ENCODE data around the gene CCL17. TPM values are rescaled to one million over a fixed set of nuclear protein-coding genes. Genes with fewer than 3 reads are reported as not detected.

Gene CCL17
- total and polyA plus RNA-seq, 4 donors: not detected

DNA sequence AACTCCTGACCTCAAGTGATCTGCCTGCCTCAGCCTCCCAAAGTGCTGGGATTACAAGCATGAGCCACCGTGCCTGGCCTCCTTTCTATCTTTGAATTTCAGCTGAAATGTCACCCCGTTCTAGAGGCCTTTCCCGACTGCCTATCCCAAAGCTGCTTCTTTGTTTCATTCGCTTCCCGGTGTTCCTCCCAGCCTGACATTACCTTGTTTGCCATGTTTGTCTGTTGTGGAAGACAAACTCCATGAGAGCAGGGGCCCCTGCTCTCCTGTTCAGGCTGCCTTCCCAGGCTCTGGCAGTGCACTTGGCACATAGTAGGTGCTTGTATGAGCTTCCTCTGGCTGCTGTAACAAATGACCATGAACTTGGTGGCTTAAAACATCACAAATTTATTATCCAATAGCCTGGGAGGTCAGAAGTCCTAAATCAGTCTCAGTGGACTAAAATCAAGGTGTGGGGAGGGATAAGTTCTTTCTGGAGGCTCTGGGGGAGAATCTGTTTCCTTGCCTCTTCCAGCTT is 48.6 kb upstream of the CCL17 start (continued):
- no peak for TF ChIP-seq EGR1 (IDR thresholded peaks at IDR 0.05; ENCODE audit: low read depth in 2 of 2)
- no peak for TF ChIP-seq FOXA1 (IDR thresholded peaks at IDR 0.05)
- TF ChIP-seq SP1 (IDR thresholded peaks at IDR 0.05): no peak
- no peak for TF ChIP-seq ATF3 (IDR thresholded peaks at IDR 0.05)
- no peak for TF ChIP-seq YY1 (IDR thresholded peaks at IDR 0.05)
- TF ChIP-seq MAX (IDR thresholded peaks at IDR 0.05): no peak
- TF ChIP-seq HNF4G (IDR thresholded peaks at IDR 0.05): no peak
- no peak for TF ChIP-seq RXRA (IDR thresholded peaks at IDR 0.05)

DNA sequence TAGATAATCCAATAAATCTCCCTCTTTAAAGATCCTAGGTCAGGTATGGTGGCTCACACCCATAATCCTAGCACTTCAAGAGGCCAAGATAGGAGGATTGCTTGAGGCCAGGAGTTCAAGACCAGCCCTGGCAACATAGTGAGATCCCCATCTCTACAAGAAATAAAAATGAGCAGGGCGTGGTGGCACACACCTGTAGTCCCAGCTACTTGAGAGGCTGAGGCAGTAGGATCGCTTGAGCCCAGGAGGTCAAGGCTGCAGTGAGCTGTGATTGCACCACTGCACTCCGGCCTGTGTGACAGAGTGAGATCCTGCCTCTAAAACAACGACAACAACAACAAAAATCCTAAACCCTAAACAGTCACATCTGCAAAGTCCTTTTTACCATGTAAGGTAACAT is 48.0 kb upstream of the CCL17 start:
- 95% methylated on average over 4 of the region's 4 CpGs for WGBS
- H3K4me3 ChIP-seq (ENCODE audit: low read depth in 1 of 3, low read length in 3 of 3): no peak overlapping the region
- TF ChIP-seq, protein P1, sequence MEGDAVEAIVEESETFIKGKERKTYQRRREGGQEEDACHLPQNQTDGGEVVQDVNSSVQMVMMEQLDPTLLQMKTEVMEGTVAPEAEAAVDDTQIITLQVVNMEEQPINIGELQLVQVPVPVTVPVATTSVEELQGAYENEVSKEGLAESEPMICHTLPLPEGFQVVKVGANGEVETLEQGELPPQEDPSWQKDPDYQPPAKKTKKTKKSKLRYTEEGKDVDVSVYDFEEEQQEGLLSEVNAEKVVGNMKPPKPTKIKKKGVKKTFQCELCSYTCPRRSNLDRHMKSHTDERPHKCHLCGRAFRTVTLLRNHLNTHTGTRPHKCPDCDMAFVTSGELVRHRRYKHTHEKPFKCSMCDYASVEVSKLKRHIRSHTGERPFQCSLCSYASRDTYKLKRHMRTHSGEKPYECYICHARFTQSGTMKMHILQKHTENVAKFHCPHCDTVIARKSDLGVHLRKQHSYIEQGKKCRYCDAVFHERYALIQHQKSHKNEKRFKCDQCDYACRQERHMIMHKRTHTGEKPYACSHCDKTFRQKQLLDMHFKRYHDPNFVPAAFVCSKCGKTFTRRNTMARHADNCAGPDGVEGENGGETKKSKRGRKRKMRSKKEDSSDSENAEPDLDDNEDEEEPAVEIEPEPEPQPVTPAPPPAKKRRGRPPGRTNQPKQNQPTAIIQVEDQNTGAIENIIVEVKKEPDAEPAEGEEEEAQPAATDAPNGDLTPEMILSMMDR (IDR thresholded peaks at IDR 0.05; ENCODE audit: low read depth, low read length, missing input control): no peak
- TF ChIP-seq HNF4G (IDR thresholded peaks at IDR 0.05) (no peak), HNF4A (conservative IDR thresholded peaks at IDR 0.05) (no peak), SP1 (IDR thresholded peaks at IDR 0.05) (no peak), YY1 (IDR thresholded peaks at IDR 0.05) (no peak), GABPA (IDR thresholded peaks at IDR 0.05 in 1 of 2, conservative IDR thresholded peaks at IDR 0.05 in 1 of 2) (no peak), JUND (IDR thresholded peaks at IDR 0.05) (no peak), TAF1 (conservative IDR thresholded peaks at IDR 0.05) (no peak)
- TF ChIP-seq, protein P2, sequence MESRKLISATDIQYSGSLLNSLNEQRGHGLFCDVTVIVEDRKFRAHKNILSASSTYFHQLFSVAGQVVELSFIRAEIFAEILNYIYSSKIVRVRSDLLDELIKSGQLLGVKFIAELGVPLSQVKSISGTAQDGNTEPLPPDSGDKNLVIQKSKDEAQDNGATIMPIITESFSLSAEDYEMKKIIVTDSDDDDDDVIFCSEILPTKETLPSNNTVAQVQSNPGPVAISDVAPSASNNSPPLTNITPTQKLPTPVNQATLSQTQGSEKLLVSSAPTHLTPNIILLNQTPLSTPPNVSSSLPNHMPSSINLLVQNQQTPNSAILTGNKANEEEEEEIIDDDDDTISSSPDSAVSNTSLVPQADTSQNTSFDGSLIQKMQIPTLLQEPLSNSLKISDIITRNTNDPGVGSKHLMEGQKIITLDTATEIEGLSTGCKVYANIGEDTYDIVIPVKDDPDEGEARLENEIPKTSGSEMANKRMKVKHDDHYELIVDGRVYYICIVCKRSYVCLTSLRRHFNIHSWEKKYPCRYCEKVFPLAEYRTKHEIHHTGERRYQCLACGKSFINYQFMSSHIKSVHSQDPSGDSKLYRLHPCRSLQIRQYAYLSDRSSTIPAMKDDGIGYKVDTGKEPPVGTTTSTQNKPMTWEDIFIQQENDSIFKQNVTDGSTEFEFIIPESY (IDR thresholded peaks at IDR 0.05): no peak
- no peak for DNase-seq (ENCODE audit: low spot score)
- H3K27me3 ChIP-seq (ENCODE audit: control insufficient read depth in 4 of 4, insufficient read depth in 4 of 4, low read length in 3 of 4): no peaks in the 10 kb centered on the region
- H3K27ac ChIP-seq (ENCODE audit: low read depth in 1 of 2, low read length in 2 of 2): no peak overlapping the region
- peaks cover 0 to 5% (median 4%) of the 10 kb centered on the region in 4 donors for H3K4me1 ChIP-seq (ENCODE audit: control insufficient read depth in 4 of 4, insufficient read depth in 4 of 4, low read length in 3 of 4)
- H3K9ac ChIP-seq (ENCODE audit: low read depth in 1 of 2, low read length in 2 of 2): no peak overlapping the region
- no peaks in the 10 kb centered on the region for H3K36me3 ChIP-seq (ENCODE audit: control insufficient read depth in 4 of 4, insufficient read depth in 3 of 4, low read depth in 1 of 4, low read length in 3 of 4)
- H3K9me3 ChIP-seq (ENCODE audit: control insufficient read depth in 4 of 4, low read length in 3 of 4): no peaks in the 10 kb centered on the region

GRCh38 chr16:57357330-57358085 is 47.1 kb upstream of the CCL17 start:
- Histone ChIP-seq H3K4me3 (ENCODE audit: low read depth in 1 of 3, low read length in 3 of 3) (no peak overlapping the region), H3K27ac (ENCODE audit: low read depth in 1 of 2, low read length in 2 of 2) (no peak overlapping the region), H3K27me3 (ENCODE audit: control insufficient read depth in 4 of 4, insufficient read depth in 4 of 4, low read length in 3 of 4) (no peaks in the 10 kb centered on the region), H3K36me3 (ENCODE audit: control insufficient read depth in 4 of 4, insufficient read depth in 3 of 4, low read depth in 1 of 4, low read length in 3 of 4) (no peaks in the 10 kb centered on the region), H3K9me3 (ENCODE audit: control insufficient read depth in 4 of 4, low read length in 3 of 4) (no peaks in the 10 kb centered on the region), H3K4me1 (ENCODE audit: control insufficient read depth in 4 of 4, insufficient read depth in 4 of 4, low read length in 3 of 4) (peaks cover 0 to 10% (median 10%) of the 10 kb centered on the region in 4 donors), H3K9ac (ENCODE audit: low read depth in 1 of 2, low read length in 2 of 2) (no peak overlapping the region)
- no peak for DNase-seq (ENCODE audit: low spot score)
- 84% methylated on average over 9 of the region's 9 CpGs for WGBS
- TF ChIP-seq EGR1 (IDR thresholded peaks at IDR 0.05; ENCODE audit: low read depth in 2 of 2): no peak
- TF ChIP-seq ATF3 (IDR thresholded peaks at IDR 0.05): no peak
- no peak for TF ChIP-seq FOXA1 (IDR thresholded peaks at IDR 0.05)
- TF ChIP-seq FOXA2 (IDR thresholded peaks at IDR 0.05): no peak
- no peak for TF ChIP-seq HNF4G (IDR thresholded peaks at IDR 0.05)
- no peak for TF ChIP-seq HNF4A (conservative IDR thresholded peaks at IDR 0.05)
- TF ChIP-seq RXRA (IDR thresholded peaks at IDR 0.05): no peak
